SK-N-SH (cell line): Measurements from ENCODE around the gene MYH11.

Experiments used
- CTCF ChIP-seq: fragments of 200-600 bp; sonication (generic); IDR thresholded peaks from 2 replicates; pipeline ENCODE4 v1.6.1; 2017; ENCODE audit warnings: antibody characterized with exemption, mild to moderate bottlenecking, moderate library complexity
- FOXJ3 ChIP-seq: sonication (generic); formaldehyde crosslinking; IDR thresholded peaks from 2 replicates; pipeline ENCODE4 v1.5.1; 2020; ENCODE audit warnings: mild to moderate bottlenecking, missing genetic modification reagents

- no peak for TF ChIP-seq CTCF
- TF ChIP-seq FOXJ3: no peak
These were observed 20.8 kb downstream of the MYH11 start for GRCh38 chr16:15836074-15836473.
